Activated CD4-positive, alpha-beta T cell treated with anti-CD3 and anti-CD28 coated beads for 36 hours (primary cell): ENCODE results near the gene PDE6D. TPM values are rescaled to one million over a fixed set of nuclear protein-coding genes. Genes with fewer than 3 reads are reported as not detected.

ENCODE experiments used
- ATAC-seq: fragments of 200-7000 bp; cut with Tn5 transposase; one replicate; pipeline ENCODE4 v1.10.0; 2021; ENCODE audit warnings: mild to moderate bottlenecking, moderate library complexity
- CTCF ChIA-PET: fragments of 350-600 bp; sonication (Branson Sonifier 250); formaldehyde crosslinking; loops from one replicate; lab custom pipeline; 2021; ENCODE audit warnings: antibody characterized with exemption; lab: Charles Lee
- POLR2A ChIA-PET: fragments of 350-600 bp; sonication (Branson Sonifier 250); formaldehyde crosslinking; loops from one replicate; lab custom pipeline; 2021; ENCODE audit warnings: antibody characterized with exemption, inconsistent platforms; lab: Charles Lee
- DNase-seq: peaks from one replicate; pipeline ENCODE4 v3.0.0-alpha.2; 2020
- H3K27ac Mint-ChIP-seq: one replicate; pipeline ENCODE4 v1.8.0; 2021; ENCODE audit warnings: mixed read lengths
- H3K27me3 Mint-ChIP-seq: one replicate; pipeline ENCODE4 v1.8.0; 2021; ENCODE audit warnings: mixed read lengths
- H3K36me3 Mint-ChIP-seq: one replicate; pipeline ENCODE4 v1.8.0; 2021; ENCODE audit warnings: low read depth, mixed read lengths
- H3K4me1 Mint-ChIP-seq: one replicate; pipeline ENCODE4 v1.8.0; 2021; ENCODE audit warnings: mixed read lengths
- H3K4me3 Mint-ChIP-seq: one replicate; pipeline ENCODE4 v1.8.0; 2021; ENCODE audit warnings: mild to moderate bottlenecking, moderate library complexity, mixed read lengths
- H3K9me3 Mint-ChIP-seq: one replicate; pipeline ENCODE4 v1.8.0; 2021; ENCODE audit warnings: low read depth, mixed read lengths
- intact Hi-C, 2 experiments: fragments of 100-400 bp; cut with DNase I in 1 of 2; cut with micrococcal nuclease in 1 of 2; formaldehyde crosslinking; loops; one replicate each; pipeline versions ENCODE4 v1.14.2 to v1.15.1; 2022 to 2024; cut with DNase I, micrococcal nuclease
- total RNA-seq, 2 experiments: library from RNA; stranded (reverse); gene quantifications; one replicate each; pipeline ENCODE4 v1.2.3, GENCODE V29; 2021

The PDE6D gene
- total RNA-seq, 2 experiments from 2014 or later: 28.0 to 31.1 TPM

DNA sequence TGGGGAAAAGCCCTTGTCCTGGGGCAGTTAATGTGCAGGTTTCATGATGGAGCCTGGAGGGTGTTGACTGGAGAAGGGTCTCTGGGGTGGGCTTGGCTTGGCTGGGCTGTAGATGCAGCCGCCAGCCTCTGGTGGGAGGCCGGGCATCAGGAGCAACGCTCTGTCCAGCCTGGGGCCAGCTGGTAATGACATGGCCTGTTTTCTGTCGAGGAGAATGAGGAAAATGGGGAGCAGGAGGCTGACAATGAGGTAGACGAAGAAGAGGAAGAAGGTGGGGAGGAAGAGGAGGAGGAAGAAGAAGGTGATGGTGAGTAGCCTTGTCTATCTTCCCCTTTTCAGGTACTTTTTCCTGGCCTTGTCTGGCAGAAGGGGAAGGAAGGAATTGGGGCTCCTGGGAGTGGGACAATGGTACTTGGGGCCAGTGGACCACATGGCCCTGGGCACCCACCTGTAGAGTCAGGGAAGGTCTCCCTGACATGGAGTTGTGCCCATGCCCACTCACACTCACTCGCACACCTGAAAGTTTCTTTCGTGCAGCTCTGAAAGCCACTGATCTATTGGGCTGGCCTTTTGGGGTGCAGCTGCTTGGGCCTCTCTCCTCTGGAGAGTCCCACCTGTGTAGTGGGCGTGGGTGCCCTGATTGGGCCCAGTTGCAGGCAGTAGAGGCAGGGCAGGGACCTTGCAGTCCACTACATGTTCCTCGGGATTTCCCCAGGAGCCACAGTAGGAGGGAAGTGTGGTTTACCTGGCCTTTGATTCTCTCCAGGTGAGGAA, 69.2 kb downstream of the PDE6D start:
- no peak for ATAC-seq
- peak overlapping the region; percentile 96 for H3K27ac Mint-ChIP-seq
- H3K36me3 Mint-ChIP-seq: peaks cover 40% of the 10 kb centered on the region
- H3K4me1 Mint-ChIP-seq: peaks cover 30% of the 10 kb centered on the region
- ChIA-PET CTCF (interaction anchor here (1.9 to 8.4 kb wide), 3 partner anchors 8 to 101 kb away, joined by 6 to 260 read pairs (median 161); no protein-coding TSS in a partner anchor), POLR2A (interaction anchor here (0.8 to 8.4 kb wide), 5 partner anchors 34 to 248 kb away, joined by 3 to 85 read pairs (median 4); partner anchors contain the start of gene NCL)
- H3K4me3 Mint-ChIP-seq: peak overlapping the region; percentile 93
- intact Hi-C loops: loop anchor here in 1 of 2 experiments (1.0 kb wide), 1 partner anchor 248 kb away; the partner anchor contains the start of gene NCL
- peaks cover 2% of the 10 kb centered on the region for H3K27me3 Mint-ChIP-seq
- DNase-seq: peak; percentile 48
- H3K9me3 Mint-ChIP-seq: no peaks in the 10 kb centered on the region

DNA sequence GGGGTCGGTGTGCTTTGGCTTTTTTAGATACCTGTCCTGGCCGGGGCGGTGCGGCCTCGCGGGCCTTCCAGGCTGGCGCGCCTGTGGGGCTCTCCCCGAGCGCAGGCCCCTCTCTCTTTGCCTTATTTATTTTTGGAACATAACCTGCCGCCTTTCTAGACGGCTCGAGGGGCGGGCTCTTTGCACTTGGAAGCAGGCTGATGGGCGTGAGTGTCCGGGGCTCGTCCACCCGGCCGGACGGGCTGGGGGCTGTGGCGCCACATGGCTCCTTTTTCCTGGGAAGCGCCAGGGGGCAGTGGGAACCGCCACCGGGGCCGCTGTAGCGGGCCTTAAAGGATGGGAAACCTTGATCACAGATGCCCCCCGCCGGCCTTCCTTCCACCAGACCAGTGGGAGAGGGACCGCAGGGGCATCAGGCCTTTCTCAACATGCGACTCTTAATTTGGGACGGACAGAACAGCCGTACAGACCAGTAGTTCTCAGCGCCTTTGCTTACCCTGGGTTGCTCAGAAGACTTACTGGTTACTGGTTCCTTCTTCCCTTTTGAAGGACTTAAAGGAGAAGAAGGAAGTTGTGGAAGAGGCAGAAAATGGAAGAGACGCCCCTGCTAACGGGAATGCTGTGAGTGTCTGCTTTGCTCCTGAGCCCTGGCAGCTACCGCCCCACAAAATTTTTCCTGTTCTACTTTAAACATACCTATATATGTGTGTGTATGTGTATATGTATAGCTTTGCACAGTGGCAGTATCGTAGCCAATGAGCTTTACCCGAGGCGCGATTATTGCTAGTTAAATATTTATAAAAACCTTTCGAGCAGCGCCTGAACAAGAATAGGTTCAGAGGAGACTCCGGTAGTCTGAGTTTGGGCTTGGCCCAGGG, 70.0 kb downstream of the PDE6D start:
- ATAC-seq: no peak
- peaks cover 2% of the 10 kb centered on the region for H3K27me3 Mint-ChIP-seq
- H3K27ac Mint-ChIP-seq: peak overlapping the region; percentile 96
- no peaks in the 10 kb centered on the region for H3K9me3 Mint-ChIP-seq
- peaks cover 40% of the 10 kb centered on the region for H3K36me3 Mint-ChIP-seq
- POLR2A ChIA-PET: interaction anchor here (1.6 to 8.4 kb wide), 3 partner anchors 68 to 247 kb away, joined by 4 to 85 read pairs (median 12); partner anchors contain the start of gene NCL
- CTCF ChIA-PET: interaction anchor here (7.5 to 8.4 kb wide), 2 partner anchors 36 to 100 kb away, joined by 161 to 260 read pairs; no protein-coding TSS in a partner anchor
- no peak for DNase-seq
- intact Hi-C loops: no loop called here
- peak overlapping the region; percentile 93 for H3K4me3 Mint-ChIP-seq
- peaks cover 30% of the 10 kb centered on the region for H3K4me1 Mint-ChIP-seq

DNA sequence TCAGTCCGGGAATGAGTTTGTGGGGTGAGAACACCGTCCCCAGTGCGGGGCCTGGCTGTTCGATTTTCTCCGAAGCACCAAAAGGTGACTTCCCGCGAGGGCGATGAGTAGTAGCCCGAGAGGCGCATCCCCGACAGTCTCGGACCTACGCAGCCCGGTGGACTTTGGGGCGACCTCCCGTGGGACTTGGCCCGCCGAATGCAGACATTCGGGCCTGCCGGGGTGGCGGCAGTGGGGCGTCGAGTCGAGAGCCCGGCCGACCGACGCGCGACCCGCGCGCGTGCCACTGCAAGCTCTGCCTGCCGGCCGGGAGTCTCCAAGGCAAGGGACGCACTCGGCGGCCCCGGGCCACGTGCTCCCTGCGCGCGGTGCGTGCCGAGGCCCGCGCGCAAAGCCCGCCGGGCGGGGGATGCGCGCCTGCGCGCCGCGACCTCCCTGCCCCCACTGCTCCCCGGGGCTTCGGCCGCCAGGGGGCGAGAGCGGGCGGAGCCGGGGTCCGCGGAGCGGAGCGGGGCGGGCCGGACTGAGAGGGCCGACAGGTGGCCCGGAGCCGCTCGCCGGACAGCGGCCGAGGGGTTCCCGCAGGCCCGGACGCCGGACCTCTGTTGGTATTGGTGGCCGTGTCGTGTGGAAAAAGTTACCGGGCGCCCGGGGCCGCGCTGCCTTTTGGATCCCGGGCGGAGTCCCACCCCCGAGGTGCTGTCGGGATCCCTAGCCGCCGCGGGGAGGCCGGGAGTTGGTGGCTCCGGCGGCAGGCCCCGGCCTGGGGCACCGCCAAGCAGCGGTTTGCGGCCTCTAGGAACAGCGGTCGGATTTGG, 70.9 kb downstream of the PDE6D start:
- peak; percentile 20 for ATAC-seq
- ChIA-PET CTCF (interaction anchor here (0.7 to 1.4 kb wide), 6 partner anchors 28 to 988 kb away, joined by 3 to 5 read pairs (median 3); no protein-coding TSS in a partner anchor), POLR2A (interaction anchor here (0.7 to 4.4 kb wide), 7 partner anchors 32 to 247 kb away, joined by 3 to 104 read pairs (median 5); partner anchors contain the start of gene NCL)
- Mint-ChIP-seq H3K9me3 (no peaks in the 10 kb centered on the region), H3K36me3 (peaks cover 40% of the 10 kb centered on the region), H3K27ac (peak overlapping the region; percentile 96), H3K4me3 (peak overlapping the region; percentile 93), H3K4me1 (peaks cover 34% of the 10 kb centered on the region), H3K27me3 (peaks cover 2% of the 10 kb centered on the region)
- DNase-seq: peak; percentile 91
- intact Hi-C loops: loop anchor here (2.0 to 5.0 kb wide), 2 partner anchors 245 to 1542 kb away; partner anchors contain the start of genes ATG16L1 (in 1 of the 2) and NCL (in 1 of the 2)

DNA sequence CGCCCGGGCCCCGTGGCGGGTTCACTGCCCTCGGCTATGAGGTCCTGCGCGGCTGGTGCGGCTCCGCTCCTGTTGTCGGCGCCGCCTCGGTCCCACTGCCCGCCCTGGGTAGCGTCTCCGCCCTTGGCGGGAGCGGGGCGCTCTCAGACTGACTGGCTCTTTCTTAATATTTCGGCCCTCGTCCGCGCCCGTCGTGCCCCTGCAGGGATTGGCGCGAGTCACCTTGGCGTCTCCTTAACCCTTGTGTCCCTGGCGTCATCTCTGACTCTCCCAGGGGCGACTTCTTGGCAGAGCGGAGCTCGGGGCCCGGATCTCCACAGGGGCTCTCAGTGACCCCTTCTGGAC, 71.5 kb downstream of the PDE6D start:
- peaks cover 40% of the 10 kb centered on the region for H3K36me3 Mint-ChIP-seq
- H3K9me3 Mint-ChIP-seq: no peaks in the 10 kb centered on the region
- peak overlapping the region; percentile 96 for H3K27ac Mint-ChIP-seq
- intact Hi-C loops: loop anchor here (2.0 to 5.0 kb wide), 2 partner anchors 245 to 1543 kb away; partner anchors contain the start of genes ATG16L1 (in 1 of the 2) and NCL (in 1 of the 2)
- peaks cover 2% of the 10 kb centered on the region for H3K27me3 Mint-ChIP-seq
- peaks cover 34% of the 10 kb centered on the region for H3K4me1 Mint-ChIP-seq
- ATAC-seq (no peak), DNase-seq (peak; percentile 53)
- ChIA-PET CTCF (interaction anchor here (0.7 to 1.4 kb wide), 6 partner anchors 27 to 989 kb away, joined by 3 to 5 read pairs (median 3); no protein-coding TSS in a partner anchor), POLR2A (interaction anchor here (0.7 to 4.4 kb wide), 7 partner anchors 32 to 246 kb away, joined by 3 to 104 read pairs (median 5); partner anchors contain the start of gene NCL)
- H3K4me3 Mint-ChIP-seq: peak overlapping the region; percentile 93

DNA sequence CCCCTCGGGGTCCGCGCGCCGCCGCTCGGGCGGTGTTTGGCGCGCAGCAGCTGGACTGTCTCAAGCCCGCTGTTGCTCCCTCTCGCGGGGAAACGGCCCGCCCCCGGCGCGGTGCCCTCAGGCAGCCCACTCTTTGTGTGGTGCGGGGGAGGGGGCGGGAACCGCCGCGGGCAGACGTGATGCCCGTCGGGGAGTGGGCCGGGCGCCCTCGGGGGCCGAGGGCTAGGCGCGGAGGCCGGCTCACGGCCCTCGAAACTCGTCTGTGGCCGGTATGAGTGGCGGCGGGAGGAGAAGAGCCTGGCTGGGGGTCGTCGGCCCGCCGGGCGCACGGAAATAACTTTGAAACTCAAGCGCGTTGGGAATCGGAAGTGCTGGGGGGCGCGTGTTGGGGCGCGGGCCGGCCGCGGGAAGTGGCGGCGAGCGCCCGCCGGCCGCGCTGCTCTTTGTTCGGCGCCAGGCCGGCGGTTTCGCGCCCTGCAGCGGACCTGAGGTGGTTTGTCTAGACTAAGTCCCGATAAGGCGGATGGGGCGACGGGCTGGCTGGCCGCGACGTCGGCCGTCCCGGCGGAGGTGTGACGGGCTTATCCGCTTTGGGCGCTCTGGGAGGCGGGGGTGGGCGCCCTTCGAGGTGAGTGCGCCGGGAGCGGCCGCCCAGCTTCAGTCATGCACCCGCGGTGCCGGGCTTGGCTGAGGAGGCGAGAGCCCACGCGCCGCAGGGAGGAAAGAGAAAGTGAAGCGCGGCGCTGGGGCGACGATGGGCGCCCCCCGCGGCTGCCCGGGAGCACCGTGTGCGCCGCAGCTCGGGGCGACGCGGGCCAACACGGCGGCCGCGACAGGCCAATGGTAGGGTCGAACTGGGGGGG, 72.1 kb downstream of the PDE6D start:
- intact Hi-C loops: loop anchor here (1.0 to 5.0 kb wide), 5 partner anchors 97 to 1543 kb away; partner anchors contain the start of genes NCL (in 2 of the 2), ATG16L1 (in 1 of the 2) and PSMD1 (in 1 of the 2)
- Mint-ChIP-seq H3K9me3 (no peaks in the 10 kb centered on the region), H3K27me3 (peaks cover 2% of the 10 kb centered on the region), H3K4me1 (peaks cover 32% of the 10 kb centered on the region), H3K27ac (peak overlapping the region; percentile 99), H3K36me3 (peaks cover 42% of the 10 kb centered on the region), H3K4me3 (peak overlapping the region; percentile 93)
- peak; percentile 69 for DNase-seq
- POLR2A ChIA-PET: interaction anchor here (0.6 to 4.4 kb wide), 11 partner anchors 31 to 246 kb away, joined by 3 to 104 read pairs (median 4); partner anchors contain the start of gene NCL
- no peak for ATAC-seq
- CTCF ChIA-PET: interaction anchor here (0.5 to 3.3 kb wide), 8 partner anchors 26 to 245 kb away, joined by 3 to 28 read pairs (median 6); partner anchors contain the start of gene NCL

DNA sequence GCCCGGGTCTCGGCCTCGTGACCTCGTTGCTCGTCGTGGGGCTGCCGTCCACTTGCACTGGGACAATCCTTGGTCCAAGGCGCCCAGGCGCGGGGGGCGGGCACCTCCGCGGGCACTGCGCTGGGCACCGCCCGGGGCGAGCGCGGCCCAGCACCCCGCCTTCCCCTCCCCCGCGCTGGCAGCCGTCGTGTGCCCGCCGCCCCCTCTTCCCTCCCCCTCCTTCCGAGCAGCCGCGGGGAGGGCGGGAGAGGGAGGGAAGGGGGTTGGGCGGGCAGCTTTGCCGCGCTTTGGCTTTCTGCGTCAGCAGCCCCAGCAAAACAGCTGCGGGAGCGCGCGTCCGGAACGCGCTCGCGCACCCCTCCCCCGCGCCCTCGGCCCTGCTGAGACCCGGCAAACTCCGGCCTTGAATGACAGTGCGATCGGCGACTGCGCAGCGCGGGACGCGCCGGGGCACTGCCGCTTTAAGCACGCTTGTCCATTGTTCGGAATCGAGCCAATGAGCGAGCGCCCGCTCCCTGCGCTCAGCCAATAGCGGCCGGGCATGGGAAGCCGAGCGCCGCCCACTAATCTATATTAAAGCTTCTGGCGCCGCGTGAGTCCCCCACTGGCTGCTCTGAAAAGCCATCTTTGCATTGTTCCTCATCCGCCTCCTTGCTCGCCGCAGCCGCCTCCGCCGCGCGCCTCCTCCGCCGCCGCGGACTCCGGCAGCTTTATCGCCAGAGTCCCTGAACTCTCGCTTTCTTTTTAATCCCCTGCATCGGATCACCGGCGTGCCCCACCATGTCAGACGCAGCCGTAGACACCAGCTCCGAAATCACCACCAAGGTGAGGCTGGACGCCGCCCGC, 72.9 kb downstream of the PDE6D start, which contains the start of gene PTMA:
Gene PTMA (plus strand): TSS at position 599 of the 846 bp plus-strand sequence. CDS start 182 bp downstream, at position 781.
- Mint-ChIP-seq H3K27ac (peak within 1 kb of the TSS; percentile 100), H3K4me3 (peak within 1 kb of the TSS; percentile 93), H3K4me1 (peaks cover 23% of the 10 kb centered on the region), H3K9me3 (no peaks in the 10 kb centered on the region), H3K27me3 (peaks cover 2% of the 10 kb centered on the region), H3K36me3 (peaks cover 37% of the 10 kb centered on the region)
- ATAC-seq (peak; percentile 73), DNase-seq (peak; percentile 100)
- ChIA-PET CTCF (interaction anchor here (0.8 to 3.3 kb wide), 6 partner anchors 32 to 244 kb away, joined by 3 to 28 read pairs (median 8); partner anchors contain the start of gene NCL), POLR2A (interaction anchor here (0.6 to 4.4 kb wide), 11 partner anchors 14 to 245 kb away, joined by 3 to 104 read pairs (median 4); partner anchors contain the start of genes NCL and PDE6D)
- intact Hi-C loops: loop anchor here (1.0 to 5.0 kb wide), 9 partner anchors 46 to 1544 kb away; partner anchors contain the start of genes NCL (in 2 of the 2), PDE6D (in 2 of the 2), ATG16L1 (in 1 of the 2) and PSMD1 (in 1 of the 2)

DNA sequence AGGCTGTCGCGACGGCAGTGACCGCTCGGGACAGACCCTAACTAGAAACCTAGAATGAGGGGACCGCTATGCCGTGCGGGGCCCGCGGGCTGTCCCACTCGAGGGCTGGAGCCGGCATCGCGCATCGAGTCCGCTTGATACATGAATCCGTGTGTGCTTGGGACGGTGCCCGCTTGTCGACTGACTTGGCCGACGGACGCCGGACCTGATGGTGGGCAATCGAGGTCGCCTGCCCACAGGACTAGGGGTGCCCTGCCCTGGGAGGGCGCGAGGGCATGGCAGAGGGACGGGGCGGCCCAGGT, 73.5 kb downstream of the PDE6D start:
- Mint-ChIP-seq H3K36me3 (peaks cover 34% of the 10 kb centered on the region), H3K4me3 (peak overlapping the region; percentile 85), H3K27me3 (peaks cover 2% of the 10 kb centered on the region), H3K27ac (peak overlapping the region; percentile 100), H3K4me1 (peaks cover 21% of the 10 kb centered on the region), H3K9me3 (no peaks in the 10 kb centered on the region)
- ChIA-PET CTCF (interaction anchor here (1.3 to 3.3 kb wide), 7 partner anchors 31 to 244 kb away, joined by 3 to 28 read pairs (median 10); partner anchors contain the start of gene NCL), POLR2A (interaction anchor here (0.6 to 4.4 kb wide), 12 partner anchors 13 to 244 kb away, joined by 3 to 104 read pairs (median 4); partner anchors contain the start of genes NCL and PDE6D)
- DNase-seq (peak; percentile 72), ATAC-seq (peak; percentile 4)
- intact Hi-C loops: loop anchor here (1.0 to 5.0 kb wide), 6 partner anchors 45 to 1545 kb away; partner anchors contain the start of genes PDE6D (in 2 of the 2) and ATG16L1 (in 1 of the 2)
